IMR-90 (cell line): ENCODE data around the gene CFAP20. TPM values are rescaled to one million over a fixed set of nuclear protein-coding genes. Genes with fewer than 3 reads are reported as not detected.

Experiments used
- ATAC-seq: fragments of 200-7000 bp; cut with Tn5 transposase; 2 replicates; pipeline ENCODE4 v1.9.1; 2020; ENCODE audit warnings: low read depth, mild to moderate bottlenecking, moderate library complexity
- BruUV-seq: library from RNA; stranded (reverse); fragments of 400-500 nt; replicated peaks from 2 replicates; lab custom pipeline; 2021; lab: Mats Ljungman, UMichigan
- CTCF ChIA-PET: fragments of 300-600 bp; formaldehyde crosslinking; extraction: SDS; loops from one replicate; lab custom pipeline; 2021; ENCODE audit warnings: antibody characterized with exemption; lab: Yijun Ruan, JAX
- POLR2A ChIA-PET: fragments of 300-600 bp; sonication (Branson Sonifier 250); formaldehyde crosslinking; loops from one replicate; lab custom pipeline; 2022; ENCODE audit warnings: antibody characterized with exemption; ENCODE audit not compliant: unreplicated experiment; lab: Charles Lee
- DNase-seq: peaks from one replicate; pipeline ENCODE4 v3.0.0; 2013
- H2AFZ ChIP-seq: replicated peaks from 2 replicates; pipeline ENCODE3; 2013; ENCODE audit warnings: low read length, mild to moderate bottlenecking; ENCODE audit not compliant: poor library complexity
- H2AK5ac ChIP-seq: 2 replicates; pipeline ENCODE4 v1.6.1; 2013; ENCODE audit warnings: low read depth, low read length, inconsistent platforms
- H2AK9ac ChIP-seq: replicated peaks from 2 replicates; pipeline ENCODE3; 2013; ENCODE audit warnings: mild to moderate bottlenecking, low read depth, low read length, moderate library complexity; ENCODE audit not compliant: poor library complexity
- H2BK120ac ChIP-seq: 2 replicates; pipeline ENCODE4 v1.6.1; 2013; ENCODE audit warnings: low read depth, low read length, inconsistent platforms
- H2BK15ac ChIP-seq: 3 replicates; pipeline ENCODE4 v1.6.1; 2013; ENCODE audit warnings: low read depth, low read length, inconsistent platforms
- H2BK20ac ChIP-seq: 2 replicates; pipeline ENCODE4 v1.6.1; 2013; ENCODE audit warnings: low read depth, mild to moderate bottlenecking, inconsistent platforms, low read length, moderate library complexity
- H2BK5ac ChIP-seq: 2 replicates; pipeline ENCODE4 v1.6.1; 2013; ENCODE audit warnings: mild to moderate bottlenecking, low read depth, low read length, inconsistent platforms; ENCODE audit not compliant: poor library complexity, severe bottlenecking
- H3K14ac ChIP-seq: replicated peaks from 2 replicates; pipeline ENCODE4 v1.6.1; 2013; ENCODE audit warnings: low read depth, low read length, inconsistent platforms
- H3K18ac ChIP-seq: 2 replicates; pipeline ENCODE4 v1.6.1; 2013; ENCODE audit warnings: low read depth, low read length, control low read depth
- H3K23ac ChIP-seq: 2 replicates; pipeline ENCODE4 v1.6.1; 2013; ENCODE audit warnings: low read depth, low read length, inconsistent platforms
- H3K27ac ChIP-seq: 2 replicates; pipeline ENCODE4 v1.5.1; 2013; ENCODE audit warnings: mild to moderate bottlenecking, control low read depth, low read length; ENCODE audit not compliant: insufficient read depth
- H3K27me3 ChIP-seq: 2 replicates; pipeline ENCODE4 v1.6.1; 2013; ENCODE audit warnings: low read length; ENCODE audit not compliant: control insufficient read depth, insufficient read depth
- H3K36me3 ChIP-seq: 2 replicates; pipeline ENCODE4 v1.6.1; 2013; ENCODE audit warnings: low read length, mixed read lengths; ENCODE audit not compliant: control insufficient read depth, insufficient read depth
- H3K4ac ChIP-seq: 2 replicates; pipeline ENCODE4 v1.6.1; 2013; ENCODE audit warnings: low read depth, low read length, inconsistent platforms
- H3K4me1 ChIP-seq: 2 replicates; pipeline ENCODE4 v1.6.1; 2013; ENCODE audit warnings: low read length, mixed read lengths; ENCODE audit not compliant: control insufficient read depth, insufficient read depth
- H3K4me2 ChIP-seq: 2 replicates; pipeline ENCODE4 v1.6.1; 2013; ENCODE audit warnings: low read depth, mild to moderate bottlenecking, control low read depth, low read length, moderate library complexity
- H3K4me3 ChIP-seq: 2 replicates; pipeline ENCODE4 v1.5.1; 2013; ENCODE audit warnings: low read depth, mild to moderate bottlenecking, control low read depth, low read length, moderate library complexity; ENCODE audit not compliant: insufficient read depth
- H3K56ac ChIP-seq: 2 replicates; pipeline ENCODE4 v1.6.1; 2013; ENCODE audit warnings: low read length, inconsistent platforms; ENCODE audit not compliant: insufficient read depth; ENCODE audit errors: extremely low read depth
- H3K79me1 ChIP-seq, 2 experiments: 2 replicates each; pipeline ENCODE4 v1.6.1; 2013; ENCODE audit warnings: low read length in 2 of 2, inconsistent platforms in 1 of 2, low read depth in 1 of 2
- H3K9ac ChIP-seq: 2 replicates; pipeline ENCODE4 v1.6.1; 2013; ENCODE audit warnings: low read depth, low read length, control low read depth
- H3K9me1 ChIP-seq: 2 replicates; pipeline ENCODE4 v1.6.1; 2013; ENCODE audit warnings: low read length, inconsistent platforms; ENCODE audit not compliant: insufficient read depth
- H3K9me3 ChIP-seq: 2 replicates; pipeline ENCODE4 v1.6.1; 2013; ENCODE audit warnings: low read length; ENCODE audit not compliant: control insufficient read depth, insufficient read depth
- H4K20me1 ChIP-seq: 2 replicates; pipeline ENCODE4 v1.6.1; 2013; ENCODE audit warnings: low read length, inconsistent platforms; ENCODE audit not compliant: insufficient read depth
- H4K5ac ChIP-seq: 2 replicates; pipeline ENCODE4 v1.6.1; 2013; ENCODE audit warnings: mild to moderate bottlenecking, low read depth, low read length, control low read depth
- H4K8ac ChIP-seq, 2 experiments: 2 replicates each; pipeline ENCODE4 v1.6.1; 2013; ENCODE audit warnings: low read depth in 2 of 2, low read length in 2 of 2, control low read depth in 1 of 2, inconsistent platforms in 1 of 2
- H4K91ac ChIP-seq: 2 replicates; pipeline ENCODE4 v1.6.1; 2013; ENCODE audit warnings: low read depth, low read length, inconsistent platforms; ENCODE audit not compliant: insufficient read depth
- BHLHE40 ChIP-seq: fragments of 150-350 bp; IDR thresholded peaks from 2 replicates; pipeline ENCODE4 v1.6.1; 2016; ENCODE audit warnings: mild to moderate bottlenecking, low read depth, low read length
- CEBPB ChIP-seq: IDR thresholded peaks from 2 replicates; pipeline ENCODE4 v1.6.1; 2012; ENCODE audit warnings: low read depth, low read length, improper control_type of control experiment
- CHD1 ChIP-seq: IDR thresholded peaks from 2 replicates; pipeline ENCODE4 v1.6.1; 2012; ENCODE audit warnings: low read depth, low read length, improper control_type of control experiment
- ELK1 ChIP-seq: fragments of 150-350 bp; IDR thresholded peaks from 2 replicates; pipeline ENCODE4 v1.6.1; 2016; ENCODE audit warnings: low read depth, mild to moderate bottlenecking, low read length, moderate library complexity, borderline replicate concordance
- FOS ChIP-seq: fragments of 150-350 bp; IDR thresholded peaks from 2 replicates; pipeline ENCODE4 v1.6.1; 2016; ENCODE audit warnings: low read depth, low read length
- MAFK ChIP-seq: IDR thresholded peaks from 2 replicates; pipeline ENCODE4 v1.6.1; 2012; ENCODE audit warnings: low read depth, low read length, improper control_type of control experiment
- MAZ ChIP-seq: IDR thresholded peaks from 2 replicates; pipeline ENCODE4 v1.6.1; 2012; ENCODE audit warnings: low read depth, mild to moderate bottlenecking, low read length, improper control_type of control experiment, moderate library complexity, borderline replicate concordance
- MXI1 ChIP-seq: IDR thresholded peaks from 2 replicates; pipeline ENCODE4 v1.6.1; 2012; ENCODE audit warnings: low read depth, mild to moderate bottlenecking, low read length, moderate library complexity, borderline replicate concordance
- NFE2L2 ChIP-seq: fragments of 150-350 bp; IDR thresholded peaks from 2 replicates; pipeline ENCODE4 v1.6.1; 2016; ENCODE audit warnings: low read depth, mild to moderate bottlenecking, low read length
- POLR2A ChIP-seq: IDR thresholded peaks from 2 replicates; pipeline ENCODE4 v1.6.1; 2012; ENCODE audit warnings: mild to moderate bottlenecking, low read depth, low read length
- RAD21 ChIP-seq: IDR thresholded peaks from 2 replicates; pipeline ENCODE4 v1.6.1; 2012; ENCODE audit warnings: low read length, improper control_type of control experiment
- RCOR1 ChIP-seq: IDR thresholded peaks from 2 replicates; pipeline ENCODE4 v1.6.1; 2012; ENCODE audit warnings: mild to moderate bottlenecking, low read length, improper control_type of control experiment; ENCODE audit not compliant: insufficient replicate concordance
- RFX5 ChIP-seq: IDR thresholded peaks from 2 replicates; pipeline ENCODE4 v1.8.0; 2012; ENCODE audit warnings: low read depth, mild to moderate bottlenecking, low read length, moderate library complexity
- SMC3 ChIP-seq: fragments of 150-350 bp; IDR thresholded peaks from 2 replicates; pipeline ENCODE4 v1.6.1; 2016; ENCODE audit warnings: low read depth, mild to moderate bottlenecking, antibody characterized with exemption, low read length, moderate library complexity
- WGBS, 2 experiments: methylation state at CpG; one replicate each; pipeline versions ENCODE4 v1.1.5 to v1.1.7; 2013; ENCODE audit warnings: missing lambda C conversion rate in 2 of 2; ENCODE audit not compliant: insufficient read length in 1 of 2; ENCODE audit errors: extremely low coverage in 2 of 2; 5-methylcytosine and 5-hydroxymethylcytosine counted together
- dilution Hi-C: fragments of 300-500 bp; cut with HindIII; formaldehyde crosslinking; loops from one replicate; pipeline ENCODE4 v1.14.3; 2018; ENCODE audit warnings: low sequenced_read_pairs; ENCODE audit not compliant: unreplicated experiment
- in situ Hi-C: fragments of 300-500 bp; cut with MboI; formaldehyde crosslinking; loops from 3 replicates; pipeline ENCODE4 v1.14.3; 2019; ENCODE audit warnings: low sequenced_read_pairs, inconsistent platforms, mixed read lengths
- intact Hi-C: fragments of 100-400 bp; cut with micrococcal nuclease; formaldehyde crosslinking; loops from 2 replicates; pipeline ENCODE4 v1.10.0; 2022
- polyA plus RNA-seq, 3 experiments: library from polyadenylated mRNA; depleted of rRNA; stranded (reverse); fragments of >200 nt; gene quantifications; 2 replicates each; pipeline ENCODE4 v1.2.3, GENCODE V29; 2012; ENCODE audit warnings: low replicate concordance in 1 of 3
- total RNA-seq: library from RNA; depleted of rRNA; stranded (reverse); fragments of >200 nt; gene quantifications from 2 replicates; pipeline ENCODE4 v1.2.3, GENCODE V29; 2012
- TF ChIP-seq, protein P1 (sequence below): conservative IDR thresholded peaks from 2 replicates; pipeline ENCODE4 v1.5.1; 2012; ENCODE audit warnings: mild to moderate bottlenecking, low read depth, low read length, improper control_type of control experiment
- TF ChIP-seq, protein P2 (sequence below): fragments of 150-350 bp; IDR thresholded peaks from 2 replicates; pipeline ENCODE4 v1.6.1; 2017; ENCODE audit warnings: mild to moderate bottlenecking, antibody characterized with exemption, low read length, low read depth

The CFAP20 gene
- total and polyA plus RNA-seq, 2 of the 4 experiments (the other 2 are of a cell fraction), result 39.1 to 54.0 TPM

DNA sequence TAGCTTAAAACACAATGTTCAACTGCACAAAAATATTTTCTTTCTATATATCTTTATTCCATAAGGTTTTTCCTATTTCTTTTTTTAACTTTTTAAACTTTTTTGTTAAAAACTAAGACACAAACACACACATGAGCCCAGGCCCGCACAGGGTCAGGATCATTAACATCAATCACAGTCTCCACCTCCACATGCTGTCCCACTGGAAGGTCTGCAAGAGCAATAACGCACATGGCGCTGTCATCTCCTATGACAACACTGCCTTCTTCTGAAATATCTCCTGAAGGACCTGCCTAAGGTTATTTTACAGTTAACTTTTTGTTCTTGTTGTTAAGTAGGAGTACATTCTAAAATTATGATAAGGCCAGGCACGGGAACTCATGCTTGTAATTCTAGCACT lies 4.1 kb downstream of the CFAP20 start:
- Histone ChIP-seq H3K27ac (no peak overlapping the region), H4K5ac (no peak overlapping the region), H2AK9ac (no peak overlapping the region), H3K9me1 (peaks cover 23% of the 10 kb centered on the region), H4K20me1 (peaks cover 69% of the 10 kb centered on the region), H4K91ac (no peak overlapping the region), H3K79me1 (peaks cover 31 to 63% of the 10 kb centered on the region in 2 experiments), H3K36me3 (no peaks in the 10 kb centered on the region), H3K4me2 (no peak overlapping the region), H3K56ac (no peak overlapping the region), H3K14ac (no peak overlapping the region), H3K9me3 (no peaks in the 10 kb centered on the region), H4K8ac (no peak overlapping the region), H3K23ac (no peak overlapping the region), H3K18ac (no peak overlapping the region), H3K4me3 (no peak overlapping the region), H2BK20ac (no peak overlapping the region), H3K4me1 (peaks cover 25% of the 10 kb centered on the region), H3K4ac (no peak overlapping the region), H3K27me3 (no peaks in the 10 kb centered on the region), H2AK5ac (no peak overlapping the region), H2BK120ac (no peak overlapping the region), H2BK15ac (no peak overlapping the region), H2AFZ (no peak overlapping the region), H2BK5ac (no peak overlapping the region), H3K9ac (no peak overlapping the region)
- ChIA-PET CTCF (no interaction called here), POLR2A (no interaction called here)
- no TSS peak for BruUV-seq
- ATAC-seq (no peak), DNase-seq (no peak)
- no peak for TF ChIP-seq BHLHE40
- no peak for TF ChIP-seq ELK1
- TF ChIP-seq NFE2L2, result no peak
- TF ChIP-seq FOS, result no peak
- TF ChIP-seq MXI1, result no peak
- TF ChIP-seq, protein P1, sequence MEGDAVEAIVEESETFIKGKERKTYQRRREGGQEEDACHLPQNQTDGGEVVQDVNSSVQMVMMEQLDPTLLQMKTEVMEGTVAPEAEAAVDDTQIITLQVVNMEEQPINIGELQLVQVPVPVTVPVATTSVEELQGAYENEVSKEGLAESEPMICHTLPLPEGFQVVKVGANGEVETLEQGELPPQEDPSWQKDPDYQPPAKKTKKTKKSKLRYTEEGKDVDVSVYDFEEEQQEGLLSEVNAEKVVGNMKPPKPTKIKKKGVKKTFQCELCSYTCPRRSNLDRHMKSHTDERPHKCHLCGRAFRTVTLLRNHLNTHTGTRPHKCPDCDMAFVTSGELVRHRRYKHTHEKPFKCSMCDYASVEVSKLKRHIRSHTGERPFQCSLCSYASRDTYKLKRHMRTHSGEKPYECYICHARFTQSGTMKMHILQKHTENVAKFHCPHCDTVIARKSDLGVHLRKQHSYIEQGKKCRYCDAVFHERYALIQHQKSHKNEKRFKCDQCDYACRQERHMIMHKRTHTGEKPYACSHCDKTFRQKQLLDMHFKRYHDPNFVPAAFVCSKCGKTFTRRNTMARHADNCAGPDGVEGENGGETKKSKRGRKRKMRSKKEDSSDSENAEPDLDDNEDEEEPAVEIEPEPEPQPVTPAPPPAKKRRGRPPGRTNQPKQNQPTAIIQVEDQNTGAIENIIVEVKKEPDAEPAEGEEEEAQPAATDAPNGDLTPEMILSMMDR, result no peak
- TF ChIP-seq RAD21, result no peak
- no peak for TF ChIP-seq SMC3
- TF ChIP-seq, protein P2, sequence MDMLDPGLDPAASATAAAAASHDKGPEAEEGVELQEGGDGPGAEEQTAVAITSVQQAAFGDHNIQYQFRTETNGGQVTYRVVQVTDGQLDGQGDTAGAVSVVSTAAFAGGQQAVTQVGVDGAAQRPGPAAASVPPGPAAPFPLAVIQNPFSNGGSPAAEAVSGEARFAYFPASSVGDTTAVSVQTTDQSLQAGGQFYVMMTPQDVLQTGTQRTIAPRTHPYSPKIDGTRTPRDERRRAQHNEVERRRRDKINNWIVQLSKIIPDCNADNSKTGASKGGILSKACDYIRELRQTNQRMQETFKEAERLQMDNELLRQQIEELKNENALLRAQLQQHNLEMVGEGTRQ, result no peak
- TF ChIP-seq MAZ, result no peak
- no peak for TF ChIP-seq MAFK
- no peak for TF ChIP-seq POLR2A
- no peak for TF ChIP-seq CHD1
- no peak for TF ChIP-seq RFX5
- TF ChIP-seq CEBPB, result no peak
- TF ChIP-seq RCOR1, result no peak
- intact Hi-C loops (loop anchor here (5.0 kb wide), 1 partner anchor 388 kb away; the partner anchor contains the start of gene KATNB1), dilution Hi-C loops (no loop called here), in situ Hi-C loops (loop anchor here (5.0 kb wide), 1 partner anchor 103 kb away; no protein-coding TSS in a partner anchor)
- WGBS, 2 experiments, result no CpG with 5 or more reads among the region's 4 CpGs
